ENCODE data around the gene NCF1. TPM values are rescaled to one million over a fixed set of nuclear protein-coding genes. Genes with fewer than 3 reads are reported as not detected.

NCF1 gene
- total and polyA plus RNA-seq, 2 of the 4 experiments (the other 2 are of a cell fraction): not detected

Other genes starting within 250 kb of the NCF1 start
- 46.4 and 66.7 TPM in 2 replicates for gene GTF2I, start 116.3 kb upstream of the NCF1 start, total RNA-seq (2012; rRNA removed)
- 78.3 and 88.8 TPM in 2 replicates for gene GTF2I, start 116.3 kb upstream of the NCF1 start, polyA plus RNA-seq (2012; rRNA removed)
- gene GTF2IRD2, start 77.6 kb downstream of the NCF1 start, total RNA-seq (2012; rRNA removed): 2.9 and 3.1 TPM in 2 replicates
- 2.9 and 5.2 TPM in 2 replicates for gene GTF2IRD2, start 77.6 kb downstream of the NCF1 start, polyA plus RNA-seq (2012; rRNA removed)
- 5.2 and 6.1 TPM in 2 replicates for gene CASTOR2, start 190.7 kb downstream of the NCF1 start, total RNA-seq (2012; rRNA removed)
- gene CASTOR2, start 190.7 kb downstream of the NCF1 start, polyA plus RNA-seq (2012; rRNA removed): 8.0 and 10.1 TPM in 2 replicates

Data from IMR-90 (cell line).